Measurements from ENCODE around the gene UBN1.

Gene UBN1

DNA sequence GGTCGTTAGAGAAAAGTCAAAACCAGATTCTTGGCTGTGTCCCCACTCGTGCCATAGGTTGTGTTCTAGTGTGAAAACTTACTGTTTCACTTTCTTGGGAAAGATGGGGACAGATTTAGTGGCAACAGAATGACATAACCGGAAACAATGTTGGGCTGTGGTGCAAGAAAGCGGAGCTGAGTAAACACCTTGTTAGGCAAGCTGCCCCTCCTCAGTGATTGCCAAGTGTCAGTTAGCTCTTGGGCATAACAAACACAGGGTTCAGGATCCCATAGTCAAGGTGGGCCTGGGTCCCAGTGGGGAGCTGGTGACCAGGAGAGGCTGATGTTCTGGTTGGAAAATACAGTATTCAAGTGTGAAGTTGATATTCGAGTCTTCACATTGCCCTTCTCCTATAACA lies 15.4 kb downstream of the UBN1 start:
- DNase-seq (ENCODE audit: low read depth), result no peak

GRCh38 chr16:4864728-4865127 lies 17.4 kb downstream of the UBN1 start:
- no peak for DNase-seq (ENCODE audit: low read depth)

DNA sequence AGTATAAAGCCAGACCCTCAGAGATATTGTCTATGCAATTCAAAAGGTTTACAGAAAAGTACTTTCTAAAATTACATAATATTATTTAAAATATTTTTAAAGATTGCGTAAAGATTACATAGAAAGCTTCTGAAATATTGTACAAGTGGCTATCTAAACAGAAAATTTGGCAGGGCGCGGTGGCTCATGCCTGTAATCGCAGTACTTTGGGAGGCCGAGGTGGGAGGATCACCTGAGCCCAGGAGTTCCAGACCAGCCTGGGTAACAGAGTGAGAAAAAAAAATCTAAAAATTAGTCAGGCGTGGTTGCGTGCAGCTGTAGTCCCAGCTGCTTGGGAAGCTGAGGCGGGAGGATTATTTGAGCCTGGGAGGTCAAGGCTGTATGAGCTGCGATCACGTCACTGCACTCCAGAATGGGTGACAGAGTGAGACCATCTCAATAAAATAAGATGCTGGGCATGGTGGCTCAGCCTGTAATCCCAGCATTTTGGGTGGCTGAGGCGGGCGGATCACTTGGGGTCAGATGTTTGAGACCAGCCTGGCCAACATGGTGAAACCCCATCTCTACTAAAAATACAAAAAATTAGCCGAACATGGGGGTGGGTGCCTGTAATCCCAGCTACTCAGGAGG lies 18.1 kb downstream of the UBN1 start:
- no peak for DNase-seq (ENCODE audit: low read depth)

DNA sequence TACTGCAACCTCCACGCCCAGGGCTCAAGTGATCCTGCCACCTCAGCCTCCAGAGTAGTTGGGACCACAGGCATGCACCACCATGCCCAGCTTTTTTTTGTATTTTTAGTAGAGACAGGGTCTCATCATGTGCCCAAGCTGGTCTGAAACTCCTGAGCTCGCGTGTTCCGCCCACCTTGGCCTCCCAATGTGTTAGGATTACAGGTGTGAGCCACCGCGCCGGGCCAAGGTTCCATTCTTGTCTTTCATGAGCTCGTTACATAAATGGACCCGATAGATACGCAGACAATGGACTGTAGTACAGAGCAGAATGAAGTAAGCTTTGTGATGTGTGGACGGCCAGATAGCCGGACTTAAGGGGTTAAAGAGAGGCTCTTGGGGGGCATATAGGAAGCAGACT lies 19.3 kb downstream of the UBN1 start:
- DNase-seq (ENCODE audit: low read depth), result no peak

GRCh38 chr16:4868026-4868425 lies 20.7 kb downstream of the UBN1 start:
- no peak for DNase-seq (ENCODE audit: low read depth)

DNA sequence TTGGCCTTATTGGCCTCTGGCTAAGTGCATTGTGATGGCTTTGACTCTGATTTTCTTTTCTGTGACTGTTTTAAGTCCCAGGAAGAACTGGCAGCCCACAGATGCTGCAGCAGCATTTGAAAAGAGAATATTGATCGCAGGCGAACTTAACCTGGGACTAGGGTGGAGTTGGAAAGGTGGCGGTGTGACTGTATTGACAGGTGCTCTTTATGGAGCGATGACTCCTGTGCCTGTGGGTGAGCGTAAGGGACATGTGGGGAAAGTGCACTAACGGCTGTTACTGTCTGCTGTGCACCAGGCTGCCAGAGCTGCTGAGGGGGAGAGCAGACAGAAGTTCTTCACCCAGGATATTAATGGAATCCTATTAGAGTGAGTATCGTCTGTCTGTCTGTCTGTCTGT lies 21.3 kb downstream of the UBN1 start:
- DNase-seq (ENCODE audit: low read depth), result no peak

DNA sequence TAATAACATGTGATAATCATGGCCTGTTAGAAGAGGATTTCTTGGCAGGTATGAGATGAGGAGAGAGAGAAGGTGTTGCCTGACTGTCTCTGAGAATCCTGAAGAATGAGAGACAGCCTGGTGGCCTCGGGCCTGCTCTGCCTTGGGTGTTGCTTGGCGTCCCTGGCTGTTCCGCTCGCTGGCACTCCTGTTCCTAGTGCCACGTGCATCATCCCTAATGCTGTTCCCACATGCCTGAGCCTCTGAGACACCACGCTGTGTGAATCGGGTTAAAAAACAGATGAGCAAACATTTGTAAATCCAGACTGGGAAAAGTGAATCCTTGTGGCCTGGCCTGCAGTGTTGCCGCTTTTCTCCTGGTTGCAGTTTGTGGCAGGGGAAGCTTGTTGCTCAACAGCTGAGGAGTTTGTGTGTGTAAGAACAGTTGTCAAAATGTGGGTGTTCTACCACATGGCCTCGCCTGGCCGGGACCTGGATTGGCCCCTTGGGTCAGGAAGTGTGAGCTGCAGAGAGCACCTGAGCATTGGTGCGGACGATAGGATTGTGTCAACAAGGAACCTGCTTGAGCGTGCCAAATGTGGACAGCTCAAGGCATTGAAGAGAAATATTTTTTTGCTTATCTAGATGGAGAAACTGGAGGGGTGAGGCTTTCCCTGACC lies 22.0 kb downstream of the UBN1 start:
- DNase-seq (ENCODE audit: low read depth), result no peak

GRCh38 chr16:4870138-4870671 lies 22.9 kb downstream of the UBN1 start:
- no peak for DNase-seq (ENCODE audit: low read depth)

- DNase-seq (ENCODE audit: low read depth), result no peak
These were observed 23.8 kb downstream of the UBN1 start for GRCh38 chr16:4871071-4871470.

GRCh38 chr16:4873091-4873490 lies 25.8 kb downstream of the UBN1 start:
- no peak for DNase-seq (ENCODE audit: low read depth)

GRCh38 chr16:4874666-4875065 lies 27.4 kb downstream of the UBN1 start:
- DNase-seq (ENCODE audit: low read depth), result no peak

DNA sequence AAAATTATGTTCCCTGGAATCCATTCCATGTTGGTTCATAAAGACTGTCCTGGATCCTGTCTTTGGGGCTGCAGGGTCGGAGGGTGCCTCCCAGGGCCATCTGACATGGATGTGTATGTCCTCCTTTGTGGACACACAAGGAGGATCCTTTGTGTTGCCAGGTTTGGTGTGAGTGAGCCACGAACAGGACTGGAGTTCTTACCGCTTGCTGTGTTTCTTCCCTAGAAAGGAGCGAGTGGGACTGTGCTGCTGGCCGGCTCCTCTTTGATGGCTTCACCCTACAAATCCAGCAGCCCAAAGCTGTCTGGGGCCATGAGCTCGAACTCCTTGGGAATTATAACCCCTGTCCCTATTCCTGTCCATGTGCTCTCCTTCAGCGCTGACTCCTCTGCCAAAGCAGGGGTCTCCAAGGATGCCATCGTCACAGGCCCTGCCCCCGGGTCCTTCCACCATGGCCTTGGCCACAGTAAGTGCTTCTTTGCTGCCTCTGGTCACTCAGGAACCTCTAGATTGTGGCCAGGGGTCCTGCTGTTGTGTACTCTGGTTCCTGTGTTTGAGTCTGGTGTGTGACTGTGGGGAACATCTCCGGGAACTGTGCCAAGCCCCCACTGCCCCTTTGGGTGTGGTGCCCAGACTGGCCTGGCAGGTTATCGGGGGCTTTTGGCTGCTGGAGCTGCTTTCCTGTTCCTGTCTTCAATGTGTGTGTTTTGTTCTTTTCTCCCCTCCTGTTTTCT lies 29.5 kb downstream of the UBN1 start:
- DNase-seq (ENCODE audit: low read depth), result no peak

GRCh38 chr16:4877380-4877685 lies 30.1 kb downstream of the UBN1 start:
- no peak for DNase-seq (ENCODE audit: low read depth)

DNA sequence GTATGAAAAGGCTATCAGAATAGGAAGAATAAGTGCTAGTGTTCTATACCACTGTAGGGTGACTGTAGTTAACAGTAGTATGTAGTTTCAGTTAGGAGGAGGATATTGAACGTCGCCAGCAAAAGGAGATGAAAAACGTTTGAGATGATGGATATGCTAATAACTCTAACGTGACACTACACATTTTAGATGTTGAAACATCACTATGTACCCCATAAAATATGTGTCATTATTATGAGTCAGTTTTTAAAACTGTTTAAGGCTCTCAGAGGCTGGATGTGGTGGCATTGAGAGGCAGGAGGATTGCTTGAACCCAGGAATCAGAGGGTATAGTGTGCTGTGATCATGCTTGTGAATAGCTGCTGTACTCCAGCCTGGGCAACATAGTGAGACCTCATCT lies 31.8 kb downstream of the UBN1 start:
- no peak for DNase-seq (ENCODE audit: low read depth)

GRCh38 chr16:4880006-4880580 lies 32.8 kb downstream of the UBN1 start:
- DNase-seq (ENCODE audit: low read depth), result no peak

DNA sequence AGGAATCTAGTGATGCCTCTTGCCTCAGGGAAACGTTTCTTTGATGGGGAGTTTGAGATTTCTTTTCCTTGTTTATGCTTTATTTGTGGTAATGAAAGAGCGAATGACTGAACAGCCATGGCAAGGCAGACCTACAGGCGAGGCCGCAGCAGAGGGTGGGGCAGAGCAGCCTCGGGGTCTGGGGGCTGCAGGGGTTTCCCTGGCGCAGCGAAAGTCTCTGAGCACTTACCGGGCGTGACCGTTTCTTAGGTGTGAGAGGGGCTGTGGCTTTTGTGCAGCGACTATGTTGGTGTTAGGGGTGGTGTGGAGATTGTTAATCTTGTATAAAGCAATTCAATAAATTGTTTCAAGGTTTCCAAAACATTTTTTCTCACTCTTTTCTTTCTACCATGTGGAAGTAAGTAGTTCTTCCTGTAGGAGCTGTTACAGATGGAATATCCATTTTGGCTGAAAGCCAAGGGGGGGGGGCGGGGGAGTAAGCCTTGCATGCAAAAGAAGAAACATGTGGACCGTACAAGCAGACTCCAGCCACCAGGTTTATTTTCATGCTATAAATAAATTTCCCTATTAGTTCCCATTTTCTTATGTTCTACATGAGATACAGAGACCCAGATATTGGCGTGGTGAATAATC lies 34.8 kb downstream of the UBN1 start:
- DNase-seq (ENCODE audit: low read depth), result no peak

- no peak for DNase-seq (ENCODE audit: low read depth)
These were observed 35.5 kb downstream of the UBN1 start for GRCh38 chr16:4882633-4883285.

DNA sequence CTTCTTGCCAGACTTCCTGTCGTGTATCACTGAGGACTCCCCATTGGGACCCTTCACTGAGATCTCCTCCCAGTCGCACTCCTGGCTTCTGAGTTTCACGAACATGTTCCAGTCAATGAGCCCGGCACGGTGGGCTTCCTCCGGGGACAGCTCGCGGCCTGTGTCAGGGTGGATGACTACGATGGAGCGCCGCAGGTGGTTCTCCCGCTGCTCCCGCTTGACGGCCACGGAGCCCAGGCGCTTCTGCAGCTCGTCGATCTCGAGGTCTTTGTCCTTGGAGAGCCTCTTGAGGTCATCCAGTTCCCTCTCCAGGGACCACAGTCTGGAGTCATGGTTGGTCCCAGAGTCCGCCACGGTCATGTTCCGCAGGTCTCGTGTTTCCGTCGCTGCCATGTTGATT lies 36.2 kb downstream of the UBN1 start:
- DNase-seq (ENCODE audit: low read depth), result no peak

DNA sequence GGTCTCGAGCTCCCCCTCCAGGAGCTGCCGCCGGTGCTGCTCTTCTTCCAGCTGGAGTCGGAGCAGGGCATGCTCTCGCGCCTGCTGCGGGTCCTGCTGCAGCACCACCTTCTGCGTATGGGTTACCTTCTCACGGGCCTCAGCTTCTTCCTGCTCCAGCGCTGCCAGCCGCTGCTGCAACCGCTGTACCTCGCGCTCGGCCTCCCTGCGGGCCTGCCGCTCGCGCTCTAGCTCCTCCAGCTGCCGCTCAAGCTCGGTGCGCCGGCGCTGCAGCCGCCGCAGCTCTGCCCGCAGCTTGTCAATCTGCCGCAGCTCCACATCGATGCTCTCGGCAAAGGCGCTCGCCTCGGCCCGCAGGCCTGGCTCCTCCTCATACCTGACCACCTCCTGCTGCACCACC lies 36.9 kb downstream of the UBN1 start:
- DNase-seq (ENCODE audit: low read depth), result no peak

- DNase-seq (ENCODE audit: low read depth), result no peak
These were observed 37.9 kb downstream of the UBN1 start for GRCh38 chr16:4884972-4885874.

DNA sequence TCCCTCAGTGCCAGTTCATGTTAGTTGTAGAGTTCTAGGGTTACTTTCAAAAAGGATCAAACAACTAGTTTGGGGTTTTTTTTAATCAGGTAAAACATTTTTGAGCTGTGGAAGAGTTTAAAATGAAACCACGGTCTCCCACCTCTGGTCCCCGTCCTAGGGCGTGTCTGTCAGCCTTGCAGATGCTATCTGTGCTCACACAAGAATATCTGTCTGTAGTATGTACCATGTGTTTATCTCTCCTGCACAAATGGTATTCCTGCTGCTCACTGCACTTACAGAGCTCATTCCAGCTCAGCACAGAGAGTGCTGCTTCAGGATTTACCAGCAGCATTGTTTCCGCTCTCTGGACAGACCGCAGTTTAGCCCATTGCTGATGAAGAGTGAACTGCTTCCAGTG lies 38.9 kb downstream of the UBN1 start:
- no peak for DNase-seq (ENCODE audit: low read depth)
